Measurements from ENCODE around the gene USPL1. TPM values are rescaled to one million over a fixed set of nuclear protein-coding genes. Genes with fewer than 3 reads are reported as not detected.

The USPL1 gene
- total and polyA plus RNA-seq, 2 of the 13 experiments (the other 11 are each of a cell fraction or from before 2014, with no cell fraction given), result 13.7 to 15.9 TPM

DNA sequence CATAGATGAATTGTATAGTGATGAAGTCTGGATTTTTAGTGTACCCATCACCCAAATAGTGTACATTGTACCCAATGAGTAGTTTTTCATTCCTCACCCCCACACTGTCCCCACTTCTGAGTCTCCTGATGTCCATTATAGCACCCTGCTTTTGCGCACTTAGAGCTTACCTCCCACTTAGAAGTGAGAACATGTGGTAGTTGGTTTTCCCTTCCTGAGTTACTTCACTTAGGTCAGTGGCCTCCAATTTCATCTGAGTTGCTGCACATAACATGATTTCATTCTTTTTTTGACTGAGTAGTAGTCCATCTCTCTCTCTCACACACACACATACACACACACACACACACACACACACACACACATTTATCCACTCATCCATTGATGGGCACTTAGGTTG, 74.4 kb downstream of the USPL1 start:
- Histone ChIP-seq H3K4me2 (ENCODE audit: low read depth, low read length) (no peak overlapping the region), H3K36me3 (replicated peaks in 1 of 2; ENCODE audit: control insufficient read depth in 1 of 2, insufficient read depth in 2 of 2, low read length in 2 of 2) (no peaks in the 10 kb centered on the region), H3K9ac (ENCODE audit: insufficient read depth, low read depth, low read length) (no peak overlapping the region), H4K20me1 (ENCODE audit: insufficient read depth, low read length) (no peaks in the 10 kb centered on the region), H3K4me3 (replicated peaks in 1 of 3; ENCODE audit: insufficient read depth in 1 of 3, low read depth in 2 of 3, low read length in 3 of 3) (no peak overlapping the region), H3K27ac (ENCODE audit: extremely low read length, insufficient read depth, low read length) (no peak overlapping the region), H3K4me1 (ENCODE audit: insufficient read depth, low read length) (peaks cover 11% of the 10 kb centered on the region; the same call in 1 of the 2 replicates), H3K79me2 (ENCODE audit: insufficient read depth, low read length) (no peaks in the 10 kb centered on the region), H2AFZ (ENCODE audit: low read length) (no peak overlapping the region), H3K27me3 (ENCODE audit: control insufficient read depth in 1 of 2, insufficient read depth in 2 of 2, low read length in 2 of 2) (no peaks in the 10 kb centered on the region; a peak in 2 of 5 replicates), H3K9me3 (ENCODE audit: low read length) (no peaks in the 10 kb centered on the region)
- ATAC-seq, result no peak
- BruUV-seq (replicated peaks), result no TSS peak
- no peak for DNase-seq (ENCODE audit: low spot score)
- intact Hi-C loops (cut with micrococcal nuclease; ENCODE audit: unreplicated experiment) (no loop called here), in situ Hi-C loops (cut with HindIII; ENCODE audit: extremely low pct_ligation_motif_present, low pct_unique_long_range_greater_than_20kb) (no loop called here)
- ChIA-PET POLR2A (no interaction called here), CTCF (ENCODE audit: low intra/inter-chr PET ratio, low total read pairs) (no interaction called here)
- TF ChIP-seq, protein P1, sequence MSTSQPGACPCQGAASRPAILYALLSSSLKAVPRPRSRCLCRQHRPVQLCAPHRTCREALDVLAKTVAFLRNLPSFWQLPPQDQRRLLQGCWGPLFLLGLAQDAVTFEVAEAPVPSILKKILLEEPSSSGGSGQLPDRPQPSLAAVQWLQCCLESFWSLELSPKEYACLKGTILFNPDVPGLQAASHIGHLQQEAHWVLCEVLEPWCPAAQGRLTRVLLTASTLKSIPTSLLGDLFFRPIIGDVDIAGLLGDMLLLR (CRISPR knock-in tag; IDR thresholded peaks at IDR 0.05), result no peak
- TF ChIP-seq, protein P2, sequence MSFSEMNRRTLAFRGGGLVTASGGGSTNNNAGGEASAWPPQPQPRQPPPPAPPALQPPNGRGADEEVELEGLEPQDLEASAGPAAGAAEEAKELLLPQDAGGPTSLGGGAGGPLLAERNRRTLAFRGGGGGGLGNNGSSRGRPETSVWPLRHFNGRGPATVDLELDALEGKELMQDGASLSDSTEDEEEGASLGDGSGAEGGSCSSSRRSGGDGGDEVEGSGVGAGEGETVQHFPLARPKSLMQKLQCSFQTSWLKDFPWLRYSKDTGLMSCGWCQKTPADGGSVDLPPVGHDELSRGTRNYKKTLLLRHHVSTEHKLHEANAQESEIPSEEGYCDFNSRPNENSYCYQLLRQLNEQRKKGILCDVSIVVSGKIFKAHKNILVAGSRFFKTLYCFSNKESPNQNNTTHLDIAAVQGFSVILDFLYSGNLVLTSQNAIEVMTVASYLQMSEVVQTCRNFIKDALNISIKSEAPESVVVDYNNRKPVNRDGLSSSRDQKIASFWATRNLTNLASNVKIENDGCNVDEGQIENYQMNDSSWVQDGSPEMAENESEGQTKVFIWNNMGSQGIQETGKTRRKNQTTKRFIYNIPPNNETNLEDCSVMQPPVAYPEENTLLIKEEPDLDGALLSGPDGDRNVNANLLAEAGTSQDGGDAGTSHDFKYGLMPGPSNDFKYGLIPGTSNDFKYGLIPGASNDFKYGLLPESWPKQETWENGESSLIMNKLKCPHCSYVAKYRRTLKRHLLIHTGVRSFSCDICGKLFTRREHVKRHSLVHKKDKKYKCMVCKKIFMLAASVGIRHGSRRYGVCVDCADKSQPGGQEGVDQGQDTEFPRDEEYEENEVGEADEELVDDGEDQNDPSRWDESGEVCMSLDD (CRISPR knock-in tag; IDR thresholded peaks at IDR 0.05; ENCODE audit: borderline replicate concordance), result no peak
- TF ChIP-seq, protein P3, sequence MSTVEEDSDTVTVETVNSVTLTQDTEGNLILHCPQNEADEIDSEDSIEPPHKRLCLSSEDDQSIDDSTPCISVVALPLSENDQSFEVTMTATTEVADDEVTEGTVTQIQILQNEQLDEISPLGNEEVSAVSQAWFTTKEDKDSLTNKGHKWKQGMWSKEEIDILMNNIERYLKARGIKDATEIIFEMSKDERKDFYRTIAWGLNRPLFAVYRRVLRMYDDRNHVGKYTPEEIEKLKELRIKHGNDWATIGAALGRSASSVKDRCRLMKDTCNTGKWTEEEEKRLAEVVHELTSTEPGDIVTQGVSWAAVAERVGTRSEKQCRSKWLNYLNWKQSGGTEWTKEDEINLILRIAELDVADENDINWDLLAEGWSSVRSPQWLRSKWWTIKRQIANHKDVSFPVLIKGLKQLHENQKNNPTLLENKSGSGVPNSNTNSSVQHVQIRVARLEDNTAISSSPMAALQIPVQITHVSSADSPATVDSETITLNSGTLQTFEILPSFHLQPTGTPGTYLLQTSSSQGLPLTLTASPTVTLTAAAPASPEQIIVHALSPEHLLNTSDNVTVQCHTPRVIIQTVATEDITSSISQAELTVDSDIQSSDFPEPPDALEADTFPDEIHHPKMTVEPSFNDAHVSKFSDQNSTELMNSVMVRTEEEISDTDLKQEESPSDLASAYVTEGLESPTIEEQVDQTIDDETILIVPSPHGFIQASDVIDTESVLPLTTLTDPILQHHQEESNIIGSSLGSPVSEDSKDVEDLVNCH (CRISPR knock-in tag; IDR thresholded peaks at IDR 0.05), result no peak
- no peak for FAIRE-seq
- WGBS (ENCODE audit: low lambda C conversion rate), result 93% methylated on average over 1 of the region's 1 CpG
